Measurements from ENCODE around the gene TRMU. TPM values are rescaled to one million over a fixed set of nuclear protein-coding genes. Genes with fewer than 3 reads are reported as not detected.
A peak's percentile ranks its signal among the peaks of the same experiment; 100 is the strongest.

The TRMU gene
- total and polyA plus RNA-seq, 2 of the 8 experiments (the other 6 are each of a cell fraction or from before 2014, with no cell fraction given): 43.4 to 70.6 TPM

DNA sequence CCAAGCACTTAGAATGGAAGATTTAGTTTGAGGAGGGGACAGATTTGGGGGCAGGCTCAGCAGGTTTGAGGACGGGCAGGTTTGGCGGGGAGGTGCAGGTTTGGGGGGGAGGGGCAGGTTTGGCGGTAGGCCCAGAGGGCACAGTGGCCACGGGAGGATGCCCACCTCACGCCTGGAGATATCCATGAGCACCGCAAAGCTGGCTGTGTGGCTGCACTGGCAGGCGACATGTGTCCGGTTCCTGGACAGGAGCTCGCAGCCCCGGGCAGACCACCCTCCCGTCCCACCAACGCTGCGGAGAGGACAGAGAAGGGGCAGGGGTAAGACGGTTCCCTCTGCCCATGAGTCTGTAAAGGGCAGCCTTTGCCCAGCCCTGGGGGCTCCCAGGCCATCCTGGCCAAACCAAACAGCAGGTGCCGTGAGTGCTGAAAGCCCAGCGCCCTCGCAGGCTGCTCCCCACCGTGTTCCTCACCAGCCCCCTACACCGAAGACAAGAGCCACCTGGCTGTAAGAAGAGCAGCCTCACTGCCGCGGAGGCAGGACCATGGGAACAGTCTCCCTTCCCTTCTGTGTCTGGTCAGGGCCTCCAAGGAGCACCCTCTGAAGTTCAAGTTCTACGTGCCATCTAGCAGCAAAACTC lies 43.0 kb downstream of the TRMU start:
- H3K56ac ChIP-seq (replicated peaks; ENCODE audit: insufficient read length, low read depth, low read length): no peak overlapping the region
- peaks cover 0 to 30% (median 27%) of the 10 kb centered on the region in 4 experiments; a peak in 6 of 7 replicates for H3K4me1 ChIP-seq (replicated peaks in 1 of 4; ENCODE audit: control insufficient read depth in 3 of 4, insufficient read depth in 4 of 4, low read length in 3 of 4)
- peak overlapping the region; percentile 11 to 59; a peak in 3 of 4 replicates for H3K4me2 ChIP-seq (ENCODE audit: insufficient read depth in 1 of 2, low read depth in 2 of 2, low read length in 2 of 2)
- WGBS, 2 experiments (ENCODE audit: extremely low coverage in 1 of 2, insufficient coverage in 1 of 2, insufficient read length in 1 of 2, insufficient replicate concordance in 2 of 2, low coverage in 1 of 2, low lambda C conversion rate in 2 of 2, missing lambda C conversion rate in 1 of 2): 66% methylated on average over 7 of the region's 22 CpGs; no CpG with 5 or more reads in 1 of the 2 experiments
- peak overlapping the region; percentile 68 for H4K91ac ChIP-seq (replicated peaks; ENCODE audit: insufficient read length, low read length)
- no peak for DNase-seq (ENCODE audit: low read depth in 1 of 2, low spot score in 2 of 2)
- H3K14ac ChIP-seq (ENCODE audit: insufficient read length): no peak overlapping the region
- peak overlapping the region; percentile 61; the same call in 1 of the 2 replicates for H2BK15ac ChIP-seq (ENCODE audit: low read length)
- H3K79me1 ChIP-seq (ENCODE audit: low read depth, low read length): no peaks in the 10 kb centered on the region
- peak overlapping the region in 1 of 4 experiments; percentile 38; a peak in 2 of 8 replicates for H3K4me3 ChIP-seq (ENCODE audit: extremely low read depth in 1 of 4, insufficient read depth in 2 of 4, low read depth in 3 of 4, low read length in 4 of 4)
- H4K20me1 ChIP-seq (replicated peaks in 1 of 2; ENCODE audit: control insufficient read depth in 1 of 2, insufficient read depth in 2 of 2, low read length in 2 of 2): peaks cover 0 to 3% of the 10 kb centered on the region in 2 experiments
- H4K5ac ChIP-seq (ENCODE audit: insufficient read length, low read depth, low read length): no peak overlapping the region
- H2BK20ac ChIP-seq (ENCODE audit: low read length): no peak overlapping the region
- no peak overlapping the region for H3K27ac ChIP-seq (ENCODE audit: low read depth, low read length)
- FAIRE-seq: no peak
- no peak overlapping the region for H3K4ac ChIP-seq (replicated peaks; ENCODE audit: insufficient read length, low read depth, low read length)
- peaks cover 0 to 6% (median 0%) of the 10 kb centered on the region in 4 experiments; a peak in 2 of 8 replicates for H3K36me3 ChIP-seq (ENCODE audit: control insufficient read depth in 2 of 4, insufficient read depth in 4 of 4, low read length in 3 of 4)
- H3K18ac ChIP-seq (ENCODE audit: extremely low read depth, low read length): peak overlapping the region; percentile 72; the same call in 1 of the 2 replicates
- H3K23me2 ChIP-seq (ENCODE audit: low read depth, low read length): no peaks in the 10 kb centered on the region
- no peak overlapping the region for H4K8ac ChIP-seq (ENCODE audit: extremely low read depth, insufficient read depth, low read length)
- H2BK120ac ChIP-seq (replicated peaks; ENCODE audit: low read depth, low read length): no peak overlapping the region
- H2AK5ac ChIP-seq (ENCODE audit: low read depth, low read length): peak overlapping the region; percentile 88; the same call in 1 of the 2 replicates
- H3K23ac ChIP-seq (ENCODE audit: insufficient read length): no peak overlapping the region
- H2BK5ac ChIP-seq (ENCODE audit: low read depth, low read length): peak overlapping the region; percentile 78; the same call in 1 of the 2 replicates
- POLR2A ChIA-PET (ENCODE audit: partially characterized antibody): interaction anchor here (1.5 kb wide), 2 partner anchors 10 to 66 kb away, joined by 3 read pairs; no protein-coding TSS in a partner anchor
- CTCF ChIA-PET (ENCODE audit: partially characterized antibody): interaction anchor here (0.6 to 1.2 kb wide), 6 partner anchors 10 to 174 kb away, joined by 3 to 5 read pairs (median 4); no protein-coding TSS in a partner anchor
- H2AFZ ChIP-seq (ENCODE audit: low read length): no peak overlapping the region
- H2BK12ac ChIP-seq (ENCODE audit: low read depth, low read length): peak overlapping the region; percentile 84; the same call in 1 of the 2 replicates
- H3K79me2 ChIP-seq (ENCODE audit: control insufficient read depth in 1 of 2, insufficient read depth in 2 of 2, low read length in 2 of 2): no peaks in the 10 kb centered on the region
- H3K9me3 ChIP-seq (ENCODE audit: insufficient read depth in 2 of 2, low read depth in 1 of 2, low read length in 1 of 2): no peaks in the 10 kb centered on the region
- no peak overlapping the region for H3K9ac ChIP-seq (replicated peaks in 1 of 4; ENCODE audit: extremely low read depth in 1 of 4, low read depth in 3 of 4, low read length in 3 of 4)
- H3K27me3 ChIP-seq (replicated peaks in 1 of 4; ENCODE audit: control insufficient read depth in 3 of 4, extremely low read depth in 1 of 4, insufficient read depth in 3 of 4, low read length in 3 of 4): no peaks in the 10 kb centered on the region
- TF ChIP-seq CBX8 (IDR thresholded peaks at IDR 0.05; ENCODE audit: borderline replicate concordance, low read depth, low read length) (no peak), KDM4A (IDR thresholded peaks at IDR 0.05; ENCODE audit: low read depth, low read length, severe bottlenecking) (no peak)
